ENCODE measurements around the gene VPS51. TPM values are rescaled to one million over a fixed set of nuclear protein-coding genes. Genes with fewer than 3 reads are reported as not detected.

The VPS51 gene
- total and polyA plus RNA-seq, 10 of the 15 experiments (the other 5 are each of a cell fraction or from before 2014, with no cell fraction given): 1.5 to 279 (median 53.2) TPM

DNA sequence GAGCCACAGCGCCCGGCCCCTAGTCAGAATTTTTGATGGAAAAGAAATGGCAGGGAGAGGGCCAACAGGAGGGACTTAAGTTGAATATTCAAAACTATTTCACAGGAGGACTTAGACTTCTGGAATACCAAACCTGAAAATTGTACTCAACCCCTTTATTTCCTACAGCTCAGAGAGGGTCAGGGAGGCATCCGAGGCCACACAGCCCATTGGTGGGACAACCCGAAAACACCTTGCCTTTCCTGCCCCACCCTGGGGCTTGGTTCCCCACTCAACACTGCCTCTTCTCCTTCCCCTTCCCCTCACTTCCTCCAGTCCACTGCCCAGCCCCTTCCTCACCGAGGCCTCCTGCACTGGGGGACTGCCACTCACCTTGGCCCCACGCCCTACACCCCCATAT is 39.0 kb upstream of the VPS51 start:
- no peak for TF ChIP-seq JUNB (IDR thresholded peaks at IDR 0.05)
- POLR2A ChIA-PET: interaction anchor here (0.6 to 0.7 kb wide), 3 partner anchors 41 to 993 kb away, joined by 4 to 5 read pairs (median 4); no protein-coding TSS in a partner anchor
- Histone ChIP-seq H3K9me3 (replicated peaks; ENCODE audit: control insufficient read depth, insufficient read depth, low read length) (no peaks in the 10 kb centered on the region), H3K4me1 (ENCODE audit: control insufficient read depth, insufficient read depth, low read length) (peaks cover 50% of the 10 kb centered on the region), H3K4me2 (ENCODE audit: control insufficient read depth, insufficient read depth) (no peak overlapping the region), H3K36me3 (ENCODE audit: control insufficient read depth in 2 of 2, insufficient read depth in 2 of 2, low read length in 1 of 2) (no peaks in the 10 kb centered on the region), H3K27ac (ENCODE audit: control insufficient read depth, insufficient read depth) (no peak overlapping the region), H3K79me2 (ENCODE audit: control insufficient read depth, insufficient read depth, low read length) (no peaks in the 10 kb centered on the region), H2AFZ (ENCODE audit: control insufficient read depth, low read depth, low read length) (no peak overlapping the region), H3K9ac (ENCODE audit: control insufficient read depth, insufficient read depth, low read length) (no peak overlapping the region), H3K4me3 (no peak overlapping the region), H3K27me3 (replicated peaks in 1 of 2; ENCODE audit: control insufficient read depth in 2 of 2, insufficient read depth in 2 of 2, low read length in 1 of 2) (no peaks in the 10 kb centered on the region), H4K20me1 (ENCODE audit: control insufficient read depth, insufficient read depth) (no peaks in the 10 kb centered on the region)
- WGBS (ENCODE audit: insufficient coverage, insufficient replicate concordance, low lambda C conversion rate, missing lambda C conversion rate): 86% methylated on average over 6 of the region's 6 CpGs
- RAD21 ChIA-PET (ENCODE audit: unreplicated experiment): no interaction called here
- DNase-seq (ENCODE audit: low read depth, low spot score) (no peak), ATAC-seq (no peak), FAIRE-seq (no peak)
- CTCF ChIA-PET: interaction anchor here (1.0 kb wide), 1 partner anchor 21 kb away, joined by 3 read pairs; no protein-coding TSS in a partner anchor
- in situ Hi-C loops (cut with MboI): no loop called here
- intact Hi-C loops (cut with micrococcal nuclease; ENCODE audit: unreplicated experiment): no loop called here
- BruUV-seq (replicated peaks): no TSS peak
- SMC1A ChIA-PET (ENCODE audit: uncharacterized antibody, unreplicated experiment): interaction anchor here (1.1 kb wide), 1 partner anchor 24 kb away, joined by 3 read pairs; no protein-coding TSS in a partner anchor

DNA sequence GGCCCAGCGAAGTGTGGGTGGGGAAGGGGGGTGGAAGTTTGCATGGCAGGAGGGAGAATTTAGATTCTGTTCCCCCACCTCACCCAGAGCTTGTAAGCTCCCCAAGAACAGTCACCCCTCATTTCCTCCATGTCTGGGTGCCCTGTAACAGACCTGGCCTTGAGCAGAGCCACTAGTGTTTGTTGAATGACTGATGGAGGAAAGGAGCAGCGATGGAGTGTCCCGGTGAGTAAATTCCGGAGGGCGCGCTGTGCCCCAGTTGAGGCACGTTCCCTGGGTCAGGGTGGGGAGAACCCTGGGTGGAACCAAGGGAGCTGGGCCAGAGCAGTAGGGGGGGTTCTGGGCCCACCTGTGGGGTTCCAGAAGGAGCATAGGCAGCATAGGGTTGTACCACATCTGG is 38.5 kb upstream of the VPS51 start:
- CTCF ChIA-PET: interaction anchor here (1.0 kb wide), 1 partner anchor 21 kb away, joined by 3 read pairs; no protein-coding TSS in a partner anchor

More for the DNA sequence above, 38.5 kb upstream of the VPS51 start:
- DNase-seq (ENCODE audit: low read depth, low spot score) (no peak), FAIRE-seq (no peak), ATAC-seq (no peak)
- ChIA-PET RAD21 (ENCODE audit: unreplicated experiment) (no interaction called here), SMC1A (ENCODE audit: uncharacterized antibody, unreplicated experiment) (interaction anchor here (1.1 kb wide), 1 partner anchor 23 kb away, joined by 3 read pairs; no protein-coding TSS in a partner anchor), POLR2A (no interaction called here)
- no peak for TF ChIP-seq IRF4 (IDR thresholded peaks at IDR 0.05; ENCODE audit: low read depth, low read length)
- TF ChIP-seq MYC (IDR thresholded peaks at IDR 0.05; ENCODE audit: insufficient read depth, insufficient read length, insufficient replicate concordance, low read length, severe bottlenecking): no peak
- no peak for TF ChIP-seq SPI1 (IDR thresholded peaks at IDR 0.05; ENCODE audit: borderline replicate concordance, insufficient read depth, low read depth, low read length)
- no peak for TF ChIP-seq CBX3 (IDR thresholded peaks at IDR 0.05; ENCODE audit: borderline replicate concordance, low read depth)
- no peak for TF ChIP-seq ZBTB4 (CRISPR knock-in tag; IDR thresholded peaks at IDR 0.05)
- TF ChIP-seq ATF7 (IDR thresholded peaks at IDR 0.05; ENCODE audit: low read depth): no peak
- no peak for TF ChIP-seq SMAD5 (IDR thresholded peaks at IDR 0.05; ENCODE audit: low read depth)
- TF ChIP-seq STAT1 (conservative IDR thresholded peaks at IDR 0.05): no peak
- no peak for TF ChIP-seq SP1 (IDR thresholded peaks at IDR 0.05; ENCODE audit: low read depth, low read length)
- Histone ChIP-seq H2AFZ (ENCODE audit: control insufficient read depth, low read depth, low read length) (no peak overlapping the region), H3K36me3 (ENCODE audit: control insufficient read depth in 2 of 2, insufficient read depth in 2 of 2, low read length in 1 of 2) (no peaks in the 10 kb centered on the region), H3K9me3 (replicated peaks; ENCODE audit: control insufficient read depth, insufficient read depth, low read length) (no peaks in the 10 kb centered on the region), H3K4me3 (no peak overlapping the region), H3K9ac (ENCODE audit: control insufficient read depth, insufficient read depth, low read length) (no peak overlapping the region), H4K20me1 (ENCODE audit: control insufficient read depth, insufficient read depth) (no peaks in the 10 kb centered on the region), H3K4me2 (ENCODE audit: control insufficient read depth, insufficient read depth) (no peak overlapping the region), H3K4me1 (ENCODE audit: control insufficient read depth, insufficient read depth, low read length) (peaks cover 50% of the 10 kb centered on the region), H3K79me2 (ENCODE audit: control insufficient read depth, insufficient read depth, low read length) (no peaks in the 10 kb centered on the region), H3K27me3 (replicated peaks in 1 of 2; ENCODE audit: control insufficient read depth in 2 of 2, insufficient read depth in 2 of 2, low read length in 1 of 2) (no peaks in the 10 kb centered on the region), H3K27ac (ENCODE audit: control insufficient read depth, insufficient read depth) (no peak overlapping the region)
- WGBS (ENCODE audit: insufficient coverage, insufficient replicate concordance, low lambda C conversion rate, missing lambda C conversion rate): 74% methylated on average over 7 of the region's 7 CpGs
- in situ Hi-C loops (cut with MboI): no loop called here
- no TSS peak for BruUV-seq (replicated peaks)
- intact Hi-C loops (cut with micrococcal nuclease; ENCODE audit: unreplicated experiment): no loop called here

Data from GM12878 (cell line).